HCT116 (cell line): Measurements from ENCODE around the gene CFDP1. TPM values are rescaled to one million over a fixed set of nuclear protein-coding genes. Genes with fewer than 3 reads are reported as not detected.

Experiments used
- ATAC-seq: fragments of 200-7000 bp; cut with Tn5 transposase; 2 replicates; pipeline ENCODE4 v1.9.1; 2020; ENCODE audit warnings: mild to moderate bottlenecking, moderate library complexity
- BruUV-seq: library from RNA; stranded (reverse); fragments of 400-500 nt; replicated peaks from 2 replicates; lab custom pipeline; 2021; lab: Mats Ljungman, UMichigan
- CTCF ChIA-PET: fragments of 300-600 bp; sonication (Branson Sonifier 250); formaldehyde crosslinking; loops from one replicate; lab custom pipeline; 2021; ENCODE audit warnings: antibody characterized with exemption; lab: Charles Lee
- POLR2A ChIA-PET: fragments of 300-600, 350-600 bp; sonication (Branson Sonifier 250); formaldehyde crosslinking; loops from one replicate; lab custom pipeline; 2021; ENCODE audit warnings: antibody characterized with exemption; lab: Charles Lee
- RAD21 ChIA-PET, 2 experiments: fragments of 300-600 bp; sonication (Branson Sonifier 250); formaldehyde crosslinking; loops; one replicate each; lab custom pipeline; 2023; ENCODE audit warnings: low total read pairs in 2 of 2; ENCODE audit not compliant: uncharacterized antibody in 2 of 2, unreplicated experiment in 2 of 2, low non-redundant PET in 1 of 2; lab: Charles Lee
- DNase-seq: peaks from one replicate; pipeline ENCODE4 v3.0.0-alpha.2; 2010; ENCODE audit warnings: low read depth, low spot score
- H2AFZ ChIP-seq: fragments of 200-600 bp; shearing (Covaris generic), sonication (generic); 2 replicates; pipeline ENCODE4 v1.6.1; 2017; ENCODE audit warnings: low read depth, mixed run types, mixed read lengths, antibody characterized with exemption, low read length; ENCODE audit not compliant: poor library complexity, severe bottlenecking
- H3K27ac ChIP-seq: 2 replicates; pipeline ENCODE4 v1.5.1; 2012; ENCODE audit warnings: low read depth, low read length
- H3K27me3 ChIP-seq: fragments of 200-600 bp; sonication (generic); 2 replicates; pipeline ENCODE4 v1.6.1; 2016; ENCODE audit warnings: mixed run types, low read length, mixed read lengths; ENCODE audit not compliant: insufficient read depth
- H3K36me3 ChIP-seq, 2 experiments: fragments of 200-500 bp in 1 of 2; fragments of 200-600 bp in 1 of 2; sonication (Bioruptor generic) in 1 of 2; sonication (generic) in 1 of 2; 2 replicates each; pipeline versions ENCODE4 v1.5.1 to v1.6.1; 2014 to 2016; ENCODE audit warnings: low read length in 2 of 2, inconsistent platforms in 1 of 2, mixed read lengths in 1 of 2, mixed run types in 1 of 2; ENCODE audit not compliant: insufficient read depth in 2 of 2, control insufficient read depth in 1 of 2
- H3K4me1 ChIP-seq, 2 experiments: fragments of 200-600 bp in 1 of 2; sonication (generic) in 1 of 2; 2 replicates each; pipeline versions ENCODE4 v1.5.1 to v1.6.1; 2012 to 2017; ENCODE audit warnings: low read length in 2 of 2, inconsistent platforms in 1 of 2, mild to moderate bottlenecking in 1 of 2, mixed read lengths in 1 of 2, mixed run types in 1 of 2, moderate library complexity in 1 of 2; ENCODE audit not compliant: insufficient read depth in 2 of 2, control insufficient read depth in 1 of 2
- H3K4me2 ChIP-seq: fragments of 200-600 bp; sonication (generic); 2 replicates; pipeline ENCODE4 v1.6.1; 2017; ENCODE audit warnings: mixed run types, low read length, mixed read lengths
- H3K4me3 ChIP-seq, 2 experiments: fragments of 200-600 bp in 1 of 2; sonication (generic) in 1 of 2; replicated peaks in 1 of 2; 2 replicates each; pipeline ENCODE4 v1.5.1; 2011 to 2016; ENCODE audit warnings: low read length in 2 of 2, control low read depth in 1 of 2, low read depth in 1 of 2, mild to moderate bottlenecking in 1 of 2, mixed read lengths in 1 of 2, mixed run types in 1 of 2
- H3K79me2 ChIP-seq: fragments of 200-600 bp; sonication (generic); 2 replicates; pipeline ENCODE4 v1.6.1; 2017; ENCODE audit warnings: mild to moderate bottlenecking, mixed run types, low read length, moderate library complexity, mixed read lengths; ENCODE audit not compliant: insufficient read depth
- H3K9ac ChIP-seq: fragments of 200-600 bp; sonication (generic); 2 replicates; pipeline ENCODE4 v1.6.1; 2016; ENCODE audit warnings: low read length, mixed read lengths
- H3K9me2 ChIP-seq: fragments of 200-600 bp; sonication (generic), shearing (Covaris generic); 2 replicates; pipeline ENCODE4 v1.6.1; 2017; ENCODE audit warnings: mixed run types, mild to moderate bottlenecking, moderate library complexity; ENCODE audit not compliant: insufficient read depth
- H3K9me3 ChIP-seq, 2 experiments: fragments of 200-500 bp in 1 of 2; fragments of 200-600 bp in 1 of 2; sonication (Bioruptor generic) in 1 of 2; sonication (generic) in 1 of 2; 2 replicates each; pipeline ENCODE4 v1.6.1; 2014 to 2017; ENCODE audit warnings: low read length in 2 of 2, mixed read lengths in 2 of 2, inconsistent platforms in 1 of 2, low read depth in 1 of 2, mild to moderate bottlenecking in 1 of 2, mixed run types in 1 of 2, moderate library complexity in 1 of 2; ENCODE audit not compliant: control insufficient read depth in 1 of 2, insufficient read depth in 1 of 2
- H4K20me1 ChIP-seq: fragments of 200-600 bp; sonication (generic), shearing (Covaris generic); 2 replicates; pipeline ENCODE4 v1.6.1; 2017; ENCODE audit warnings: mixed run types, mild to moderate bottlenecking, moderate library complexity; ENCODE audit not compliant: insufficient read depth
- ATF3 ChIP-seq: IDR thresholded peaks from 2 replicates; pipeline ENCODE4 v1.6.1; 2012
- CBX3 ChIP-seq: IDR thresholded peaks from 2 replicates; pipeline ENCODE4 v1.6.1; 2012; ENCODE audit warnings: low read depth
- EGR1 ChIP-seq: IDR thresholded peaks from 2 replicates; pipeline ENCODE4 v1.6.1; 2012; ENCODE audit warnings: low read depth
- ELF1 ChIP-seq: IDR thresholded peaks from 2 replicates; pipeline ENCODE4 v1.6.1; 2012; ENCODE audit warnings: low read depth, borderline replicate concordance
- EZH2phosphoT487 ChIP-seq: fragments of 200-600 bp; IDR thresholded peaks from 2 replicates; pipeline ENCODE4 v1.6.1; 2018; ENCODE audit warnings: antibody characterized with exemption, borderline replicate concordance
- FOSL1 ChIP-seq: IDR thresholded peaks from 2 replicates; pipeline ENCODE4 v1.6.1; 2012; ENCODE audit warnings: low read depth
- RAD21 ChIP-seq: IDR thresholded peaks from 2 replicates; pipeline ENCODE4 v1.6.1; 2012; ENCODE audit warnings: low read depth, mild to moderate bottlenecking
- SIN3A ChIP-seq: IDR thresholded peaks from 2 replicates; pipeline ENCODE4 v1.6.1; 2012; ENCODE audit warnings: low read depth
- SP1 ChIP-seq: IDR thresholded peaks from 2 replicates; pipeline ENCODE4 v1.6.1; 2012; ENCODE audit warnings: low read depth
- ZNF274 ChIP-seq: fragments of 200-500 bp; sonication (Bioruptor generic); IDR thresholded peaks from 2 replicates; pipeline ENCODE4 v1.6.1; 2014; ENCODE audit warnings: mild to moderate bottlenecking, low read depth, low read length, inconsistent platforms
- intact Hi-C: fragments of 100-400 bp; cut with micrococcal nuclease; formaldehyde crosslinking; loops from 2 replicates; pipeline ENCODE4 v1.10.0; 2022
- total RNA-seq: library from RNA; stranded (reverse); gene quantifications from one replicate; pipeline ENCODE4 v1.2.1, GENCODE V29; 2021; ENCODE audit not compliant: unreplicated experiment
- TF ChIP-seq, protein P1 (sequence below): IDR thresholded peaks from 2 replicates; pipeline ENCODE4 v1.6.1; 2012

Gene CFDP1
- total RNA-seq, 1 experiment from 2014 or later = 45.3 TPM

- H3K27ac ChIP-seq = no peak overlapping the region
- no peak for TF ChIP-seq ZNF274
- TF ChIP-seq RAD21 = no peak
- no peak for TF ChIP-seq EZH2phosphoT487
- no peak for TF ChIP-seq EGR1
- TF ChIP-seq SIN3A = no peak
- H3K9me2 ChIP-seq = no peaks in the 10 kb centered on the region
- intact Hi-C loops = no loop called here
- no peak overlapping the region for H3K4me2 ChIP-seq
- H3K9ac ChIP-seq = no peak overlapping the region
- ChIA-PET RAD21 (no interaction called here), CTCF (no interaction called here), POLR2A (no interaction called here)
- H3K36me3 ChIP-seq = no peaks in the 10 kb centered on the region
- H3K79me2 ChIP-seq = no peaks in the 10 kb centered on the region
- no peaks in the 10 kb centered on the region for H4K20me1 ChIP-seq
- ATAC-seq (no peak), DNase-seq (no peak)
- no peak overlapping the region for H2AFZ ChIP-seq
- no peaks in the 10 kb centered on the region for H3K9me3 ChIP-seq
- no peaks in the 10 kb centered on the region for H3K27me3 ChIP-seq
- H3K4me1 ChIP-seq = peaks cover 16 to 41% of the 10 kb centered on the region in 2 experiments
- BruUV-seq = no TSS peak
- H3K4me3 ChIP-seq = no peak overlapping the region
Observed at GRCh38 chr16:75478480-75479345, 45.4 kb upstream of the CFDP1 start.

DNA sequence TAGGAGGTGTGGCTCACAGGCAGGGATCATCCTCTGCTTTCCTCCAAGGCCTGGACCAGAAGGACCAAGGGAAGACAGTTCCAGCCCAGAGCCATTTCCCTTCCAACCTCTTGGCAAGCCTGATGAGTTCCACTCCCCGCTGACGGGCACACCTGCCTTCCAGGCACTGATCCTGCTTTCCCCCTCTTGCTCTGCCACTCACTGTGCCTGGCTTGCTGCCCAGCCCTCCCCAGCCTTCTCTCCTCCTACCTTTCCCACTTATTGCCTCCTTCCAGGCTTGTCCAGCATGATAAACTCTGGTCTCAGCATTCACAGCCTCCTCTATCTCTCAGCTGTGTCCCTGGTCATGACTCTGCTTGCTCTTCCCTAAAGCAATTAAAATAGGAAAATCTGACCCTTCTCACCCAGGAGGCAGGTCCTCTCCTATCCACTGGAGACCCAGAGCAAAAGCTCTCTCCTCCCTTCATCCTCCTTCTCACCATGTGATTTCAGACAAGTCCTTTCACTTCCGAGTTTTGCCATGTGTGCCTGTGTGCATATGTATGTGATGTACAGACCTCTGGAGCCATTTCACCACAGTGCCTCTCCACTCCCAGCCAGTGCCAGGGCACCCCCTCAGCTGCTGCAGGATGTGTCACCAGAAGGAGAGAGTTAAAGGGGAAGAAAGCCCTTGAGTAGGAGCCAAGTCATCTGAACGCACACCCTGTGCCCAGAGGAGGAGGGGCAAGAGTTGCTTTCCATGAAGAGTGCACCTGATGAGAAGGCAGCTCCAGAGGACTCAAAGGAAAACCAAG is 44.6 kb upstream of the CFDP1 start:
- no peak overlapping the region for H3K9ac ChIP-seq
- no peak for DNase-seq
- no peak overlapping the region for H3K4me2 ChIP-seq
- no peaks in the 10 kb centered on the region for H3K79me2 ChIP-seq
- intact Hi-C loops = no loop called here
- ChIA-PET CTCF (interaction anchor here (1.0 kb wide), 1 partner anchor 73 kb away, joined by 3 read pairs; no protein-coding TSS in a partner anchor), RAD21 (no interaction called here), POLR2A (no interaction called here)
- no peaks in the 10 kb centered on the region for H3K27me3 ChIP-seq
- H3K9me3 ChIP-seq = no peaks in the 10 kb centered on the region
- H3K36me3 ChIP-seq = no peaks in the 10 kb centered on the region
- H2AFZ ChIP-seq = no peak overlapping the region
- TF ChIP-seq SIN3A (no peak), SP1 (no peak), ELF1 (no peak), CBX3 (no peak), ATF3 (no peak), FOSL1 (no peak)
- TF ChIP-seq, protein P1, sequence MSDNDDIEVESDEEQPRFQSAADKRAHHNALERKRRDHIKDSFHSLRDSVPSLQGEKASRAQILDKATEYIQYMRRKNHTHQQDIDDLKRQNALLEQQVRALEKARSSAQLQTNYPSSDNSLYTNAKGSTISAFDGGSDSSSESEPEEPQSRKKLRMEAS = no peak
- no peak overlapping the region for H3K27ac ChIP-seq
- ATAC-seq = no peak
- no peak overlapping the region for H3K4me3 ChIP-seq
- peaks cover 9 to 33% of the 10 kb centered on the region in 2 experiments for H3K4me1 ChIP-seq
- no peaks in the 10 kb centered on the region for H4K20me1 ChIP-seq
- H3K9me2 ChIP-seq = no peaks in the 10 kb centered on the region
- BruUV-seq = no TSS peak
